Hematopoietic multipotent progenitor cell (in vitro differentiated cells): ENCODE data around the gene ROBO3. TPM values are rescaled to one million over a fixed set of nuclear protein-coding genes. Genes with fewer than 3 reads are reported as not detected.

Experiments used
- DNase-seq, 3 donors: peaks; one replicate each; pipeline ENCODE4 v3.0.0-alpha.2; 2011 to 2015; ENCODE audit warnings: low read depth in 2 of 3, low spot score in 2 of 3
- total RNA-seq: library from RNA; depleted of rRNA; stranded (reverse); fragments of >200 nt; gene quantifications from one replicate; pipeline ENCODE4 v1.2.3, GENCODE V29; 2012

ROBO3 gene
- total RNA-seq, 1 donor, result 40.9 TPM

- DNase-seq, result no peak
Observed at GRCh38 chr11:124841840-124842239, 23.4 kb upstream of the ROBO3 start.

GRCh38 chr11:124842305-124842704 lies 22.9 kb upstream of the ROBO3 start:
- DNase-seq, result no peak

GRCh38 chr11:124843616-124843910 lies 21.7 kb upstream of the ROBO3 start:
- no peak for DNase-seq

- no peak for DNase-seq
Observed at GRCh38 chr11:124844664-124845079, 20.6 kb upstream of the ROBO3 start.

- no peak for DNase-seq
Observed at GRCh38 chr11:124846070-124846673, 19.1 kb upstream of the ROBO3 start.

- no peak for DNase-seq
Observed at GRCh38 chr11:124859171-124859570, 6.1 kb upstream of the ROBO3 start.

- DNase-seq, result no peak
Observed at GRCh38 chr11:124861670-124862069, 3.6 kb upstream of the ROBO3 start.

GRCh38 chr11:124863137-124863825 lies 2.0 kb upstream of the ROBO3 start:
- no peak for DNase-seq

- DNase-seq, result no peak
Observed at GRCh38 chr11:124863826-124864165, 1.4 kb upstream of the ROBO3 start.

GRCh38 chr11:124864176-124864891 lies 898 bp upstream of the ROBO3 start:
- DNase-seq, result no peak

- DNase-seq, result no peak
Observed at GRCh38 chr11:124864892-124865180, 396 bp upstream of the ROBO3 start.

GRCh38 chr11:124865902-124866851 lies 945 bp downstream of the ROBO3 start:
- peak in 2 of 3 donors; percentile 42 to 59 for DNase-seq

- DNase-seq, result peak in 2 of 3 donors; percentile 48 to 66
Observed at GRCh38 chr11:124867700-124868099, 2.5 kb downstream of the ROBO3 start.

- no peak for DNase-seq
Observed at GRCh38 chr11:124868331-124869274, 3.4 kb downstream of the ROBO3 start.

- DNase-seq, result no peak
Observed at GRCh38 chr11:124869331-124869730, 4.1 kb downstream of the ROBO3 start.

GRCh38 chr11:124869856-124870387 lies 4.7 kb downstream of the ROBO3 start:
- DNase-seq, result no peak

GRCh38 chr11:124870430-124870829 lies 5.2 kb downstream of the ROBO3 start:
- no peak for DNase-seq

- no peak for DNase-seq
Observed at GRCh38 chr11:124872280-124872679, 7.0 kb downstream of the ROBO3 start.

GRCh38 chr11:124872741-124873140 lies 7.5 kb downstream of the ROBO3 start:
- DNase-seq, result no peak

- no peak for DNase-seq
Observed at GRCh38 chr11:124873951-124874350, 8.7 kb downstream of the ROBO3 start.
